SU-DHL-6 (cell line): Measurements from ENCODE around the gene CFAP107.

Experiments
- H2AFZ ChIP-seq: fragments of 200-600 bp; sonication (generic); 2 replicates; pipeline ENCODE4 v1.6.1; 2014; ENCODE audit warnings: low read depth, mild to moderate bottlenecking, moderate library complexity, mixed read lengths, antibody characterized with exemption, low read length; ENCODE audit not compliant: severe bottlenecking
- H3F3A ChIP-seq: fragments of 200-600 bp; shearing (Covaris generic); 2 replicates; pipeline ENCODE4 v1.6.0; 2016; ENCODE audit warnings: antibody characterized with exemption, mild to moderate bottlenecking; ENCODE audit not compliant: insufficient read depth
- H3K27ac ChIP-seq: fragments of 200-600 bp; sonication (generic); 2 replicates; pipeline ENCODE4 v1.5.1; 2016; ENCODE audit warnings: low read depth, mild to moderate bottlenecking, low read length, moderate library complexity, mixed read lengths
- H3K27me3 ChIP-seq: fragments of 200-600 bp; sonication (generic), shearing (Covaris generic); 2 replicates; pipeline ENCODE4 v1.6.0; 2014; ENCODE audit warnings: mild to moderate bottlenecking, low read length
- H3K36me3 ChIP-seq: fragments of 200-600 bp; sonication (generic); 2 replicates; pipeline ENCODE4 v1.6.1; 2014; ENCODE audit warnings: mild to moderate bottlenecking, low read length, mixed read lengths
- H3K4me2 ChIP-seq: fragments of 300-600, 200-600 bp; shearing (Covaris generic), sonication (generic); 2 replicates; pipeline ENCODE4 v1.6.0; 2014; ENCODE audit warnings: low read length, low read depth, mild to moderate bottlenecking; ENCODE audit not compliant: poor library complexity, severe bottlenecking
- H3K4me3 ChIP-seq: fragments of 200-600 bp; sonication (generic); 2 replicates; pipeline ENCODE4 v1.5.1; 2014; ENCODE audit warnings: antibody characterized with exemption, low read length, mild to moderate bottlenecking, mixed read lengths; ENCODE audit not compliant: insufficient read depth, poor library complexity, severe bottlenecking
- H3K79me2 ChIP-seq: fragments of 200-600 bp; sonication (generic); 2 replicates; pipeline ENCODE4 v1.6.1; 2014; ENCODE audit warnings: mild to moderate bottlenecking, low read length, moderate library complexity; ENCODE audit not compliant: insufficient read depth
- H3K9ac ChIP-seq: fragments of 200-600 bp; sonication (generic); 2 replicates; pipeline ENCODE4 v1.7.0; 2014; ENCODE audit warnings: mild to moderate bottlenecking, low read length
- H3K9me2 ChIP-seq: fragments of 200-600 bp; sonication (generic); replicated peaks from 2 replicates; pipeline ENCODE4 v1.6.1; 2014; ENCODE audit warnings: low read length; ENCODE audit not compliant: insufficient read depth
- H3K9me3 ChIP-seq: fragments of 200-600 bp; sonication (generic); 2 replicates; pipeline ENCODE4 v1.6.1; 2014; ENCODE audit warnings: low read length, mixed read lengths; ENCODE audit not compliant: insufficient read depth
- H4K20me1 ChIP-seq: fragments of 200-600 bp; sonication (generic); 2 replicates; pipeline ENCODE4 v1.6.1; 2014; ENCODE audit warnings: low read depth, mild to moderate bottlenecking, antibody characterized with exemption, low read length, moderate library complexity, mixed read lengths
- EZH2phosphoT487 ChIP-seq: fragments of 200-600 bp; sonication (generic), shearing (Covaris generic); conservative IDR thresholded peaks from 2 replicates; pipeline ENCODE4 v1.6.1; 2018; ENCODE audit warnings: mild to moderate bottlenecking, antibody characterized with exemption, low read length, moderate library complexity, mixed read lengths
- TF ChIP-seq, protein P1 (sequence below): fragments of 200-600 bp; sonication (generic); IDR thresholded peaks from one replicate; pipeline ENCODE4 v1.5.1; 2017; ENCODE audit warnings: antibody characterized with exemption, mild to moderate bottlenecking, low read length, moderate library complexity; ENCODE audit not compliant: insufficient read depth, poor library complexity, severe bottlenecking

The CFAP107 gene, protein sequence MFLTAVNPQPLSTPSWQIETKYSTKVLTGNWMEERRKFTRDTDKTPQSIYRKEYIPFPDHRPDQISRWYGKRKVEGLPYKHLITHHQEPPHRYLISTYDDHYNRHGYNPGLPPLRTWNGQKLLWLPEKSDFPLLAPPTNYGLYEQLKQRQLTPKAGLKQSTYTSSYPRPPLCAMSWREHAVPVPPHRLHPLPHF

DNA sequence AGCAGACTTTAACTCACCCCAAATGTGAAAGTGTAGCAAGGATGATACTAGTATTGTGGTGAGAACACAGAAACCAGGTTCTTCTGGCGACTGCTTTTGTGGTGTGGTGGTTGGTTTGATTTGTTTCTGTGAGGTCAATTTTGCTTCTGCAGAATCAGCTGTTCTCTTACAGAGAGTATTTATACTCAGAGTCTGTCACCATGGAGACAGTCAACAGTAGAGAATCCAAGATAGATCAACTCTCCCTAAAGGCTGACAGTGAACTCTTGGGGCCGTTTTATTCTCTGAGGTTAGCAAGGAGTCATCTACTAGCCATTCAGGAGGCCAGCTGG lies at the start of gene CFAP107:
Gene CFAP107, plus strand, starts transcription at position 209 of the 332 bp plus-strand sequence. CDS start 231 bp downstream, outside the sequence.
- H3K79me2 ChIP-seq: no peaks in the 10 kb centered on the region
- no peaks in the 10 kb centered on the region for H3K27me3 ChIP-seq
- H3K9me3 ChIP-seq: 0 out of 2 replicates have a peak, but pooled peaks cover 4% of the 10 kb centered on the region
- H3K36me3 ChIP-seq: no peaks in the 10 kb centered on the region
- H3K4me2 ChIP-seq: no peak within 1 kb of the TSS
- H4K20me1 ChIP-seq: no peaks in the 10 kb centered on the region
- H3F3A ChIP-seq: no peaks in the 10 kb centered on the region
- no peak within 1 kb of the TSS for H3K27ac ChIP-seq
- H3K9ac ChIP-seq: no peak within 1 kb of the TSS
- H3K4me3 ChIP-seq: no peak within 1 kb of the TSS
- no peak for TF ChIP-seq EZH2phosphoT487
- TF ChIP-seq, protein P1, sequence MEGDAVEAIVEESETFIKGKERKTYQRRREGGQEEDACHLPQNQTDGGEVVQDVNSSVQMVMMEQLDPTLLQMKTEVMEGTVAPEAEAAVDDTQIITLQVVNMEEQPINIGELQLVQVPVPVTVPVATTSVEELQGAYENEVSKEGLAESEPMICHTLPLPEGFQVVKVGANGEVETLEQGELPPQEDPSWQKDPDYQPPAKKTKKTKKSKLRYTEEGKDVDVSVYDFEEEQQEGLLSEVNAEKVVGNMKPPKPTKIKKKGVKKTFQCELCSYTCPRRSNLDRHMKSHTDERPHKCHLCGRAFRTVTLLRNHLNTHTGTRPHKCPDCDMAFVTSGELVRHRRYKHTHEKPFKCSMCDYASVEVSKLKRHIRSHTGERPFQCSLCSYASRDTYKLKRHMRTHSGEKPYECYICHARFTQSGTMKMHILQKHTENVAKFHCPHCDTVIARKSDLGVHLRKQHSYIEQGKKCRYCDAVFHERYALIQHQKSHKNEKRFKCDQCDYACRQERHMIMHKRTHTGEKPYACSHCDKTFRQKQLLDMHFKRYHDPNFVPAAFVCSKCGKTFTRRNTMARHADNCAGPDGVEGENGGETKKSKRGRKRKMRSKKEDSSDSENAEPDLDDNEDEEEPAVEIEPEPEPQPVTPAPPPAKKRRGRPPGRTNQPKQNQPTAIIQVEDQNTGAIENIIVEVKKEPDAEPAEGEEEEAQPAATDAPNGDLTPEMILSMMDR: no peak
- no peak within 1 kb of the TSS for H2AFZ ChIP-seq
- H3K9me2 ChIP-seq: no peaks in the 10 kb centered on the region

GRCh38 chr1:12696658-12697057 lies 49.3 kb upstream of the CFAP107 start:
- no peak for TF ChIP-seq EZH2phosphoT487
- TF ChIP-seq, protein P1: no peak

GRCh38 chr1:12697397-12697796 lies 48.6 kb upstream of the CFAP107 start:
- no peak overlapping the region for H3K9ac ChIP-seq
- no peak for TF ChIP-seq EZH2phosphoT487
- TF ChIP-seq, protein P1: no peak

More at GRCh38 chr1:12696658-12697057, 49.3 kb upstream of the CFAP107 start:
- H3K79me2 ChIP-seq: no peaks in the 10 kb centered on the region
- H3K27me3 ChIP-seq: no peaks in the 10 kb centered on the region
- no peaks in the 10 kb centered on the region for H3F3A ChIP-seq
- no peaks in the 10 kb centered on the region for H4K20me1 ChIP-seq
- H3K9ac ChIP-seq: no peak overlapping the region
- no peak overlapping the region for H3K4me3 ChIP-seq
- no peak overlapping the region for H3K4me2 ChIP-seq
- no peak overlapping the region for H2AFZ ChIP-seq
- H3K9me3 ChIP-seq: no peaks in the 10 kb centered on the region
- no peak overlapping the region for H3K27ac ChIP-seq
- no peaks in the 10 kb centered on the region for H3K36me3 ChIP-seq
- no peaks in the 10 kb centered on the region for H3K9me2 ChIP-seq

More at GRCh38 chr1:12697397-12697796, 48.6 kb upstream of the CFAP107 start:
- Histone ChIP-seq H3K27me3 (no peaks in the 10 kb centered on the region), H3K4me2 (no peak overlapping the region), H3K9me2 (no peaks in the 10 kb centered on the region), H2AFZ (no peak overlapping the region), H3K36me3 (no peaks in the 10 kb centered on the region), H3K9me3 (no peaks in the 10 kb centered on the region), H3K27ac (no peak overlapping the region), H3K79me2 (no peaks in the 10 kb centered on the region), H3F3A (no peaks in the 10 kb centered on the region), H3K4me3 (no peak overlapping the region), H4K20me1 (no peaks in the 10 kb centered on the region)
